Measurements from ENCODE around the gene TET3.

- no peak for TF ChIP-seq POLR2AphosphoS5 (IDR thresholded peaks at IDR 0.05)
- no peak for TF ChIP-seq CTCF (IDR thresholded peaks at IDR 0.05)
These were observed 13.1 kb downstream of the TET3 start for GRCh38 chr2:73997813-73998212.
